NCI-H2227 (cell line): ENCODE data around the gene TBC1D22A.

Experiments
- DNase-seq: peaks from one replicate; lab custom pipeline; 2025; ENCODE audit not compliant: unreplicated experiment; lab: John Stamatoyannopoulos, UW

The TBC1D22A gene

GRCh38 chr22:46752988-46753310, 9.5 kb upstream of the TBC1D22A start:
- no peak for DNase-seq

DNA sequence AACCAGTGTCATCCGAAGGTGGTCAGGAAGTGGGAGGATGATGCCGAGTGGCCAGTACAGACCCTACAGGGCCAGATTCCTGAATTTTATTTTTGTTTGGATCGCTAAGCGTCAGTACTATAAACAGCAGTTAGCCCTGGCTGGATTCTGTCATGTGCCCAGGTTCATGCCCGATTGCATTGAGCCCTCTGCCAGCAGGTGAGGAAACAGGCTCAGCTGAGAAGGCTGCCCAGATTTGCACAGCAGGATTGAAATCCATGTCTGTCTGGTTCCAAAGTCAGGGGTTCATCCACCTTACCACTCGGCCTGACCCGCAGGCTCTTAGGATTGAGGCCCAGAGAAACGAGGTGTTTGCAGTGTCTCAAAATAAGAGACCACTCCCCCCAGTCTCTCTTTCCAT, 9.1 kb upstream of the TBC1D22A start:
- DNase-seq, result no peak

DNA sequence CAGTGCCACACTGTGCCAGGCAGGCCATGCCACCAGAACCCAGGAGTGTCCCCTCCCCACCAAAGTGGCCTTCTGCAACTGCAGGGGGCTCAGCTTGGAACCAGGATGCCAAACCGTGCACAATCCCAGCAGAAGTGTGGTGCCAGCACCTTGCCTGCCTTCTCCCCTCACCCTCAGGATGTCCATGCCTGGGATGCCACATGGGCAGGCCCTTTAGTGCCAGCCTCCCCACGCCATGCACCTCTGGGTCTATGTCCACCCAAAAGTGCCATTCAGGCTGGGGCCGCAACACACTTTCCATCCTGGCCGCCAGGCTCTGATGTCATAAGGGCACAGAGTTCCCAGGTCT, 8.7 kb upstream of the TBC1D22A start:
- DNase-seq, result no peak

DNA sequence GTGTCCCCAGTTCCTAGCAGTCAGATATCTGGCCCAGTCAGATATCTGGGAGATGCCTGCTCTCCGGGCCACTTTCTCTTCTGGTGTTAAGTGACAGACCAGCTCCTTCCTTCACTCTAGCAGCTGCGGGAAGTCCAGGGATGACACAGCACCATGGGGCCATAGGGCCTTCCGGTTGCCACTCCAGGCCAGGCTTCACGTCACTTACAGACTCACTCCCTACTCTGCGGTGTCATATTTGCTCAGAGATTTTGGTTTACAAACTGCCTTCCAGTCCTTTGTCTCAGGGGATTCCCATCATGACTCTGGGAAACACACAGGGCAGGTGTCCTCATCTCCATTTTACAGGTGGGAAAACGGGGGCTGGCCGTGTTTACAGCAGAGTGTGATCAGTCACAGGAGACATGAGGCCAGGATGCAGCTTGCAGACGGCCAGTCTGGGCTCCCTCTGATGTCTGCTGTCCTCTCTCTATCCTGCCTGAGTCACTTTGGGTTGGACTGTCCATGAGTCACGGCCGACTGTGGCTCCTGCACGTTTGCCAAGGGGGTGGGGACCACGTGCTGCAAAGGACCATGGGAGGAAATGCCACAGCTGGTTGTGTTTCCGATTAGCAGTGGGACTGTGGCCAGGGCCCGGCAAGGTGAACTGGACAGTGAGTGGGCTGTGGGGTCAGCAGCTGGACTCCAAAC, 8.2 kb upstream of the TBC1D22A start:
- DNase-seq, result no peak

DNA sequence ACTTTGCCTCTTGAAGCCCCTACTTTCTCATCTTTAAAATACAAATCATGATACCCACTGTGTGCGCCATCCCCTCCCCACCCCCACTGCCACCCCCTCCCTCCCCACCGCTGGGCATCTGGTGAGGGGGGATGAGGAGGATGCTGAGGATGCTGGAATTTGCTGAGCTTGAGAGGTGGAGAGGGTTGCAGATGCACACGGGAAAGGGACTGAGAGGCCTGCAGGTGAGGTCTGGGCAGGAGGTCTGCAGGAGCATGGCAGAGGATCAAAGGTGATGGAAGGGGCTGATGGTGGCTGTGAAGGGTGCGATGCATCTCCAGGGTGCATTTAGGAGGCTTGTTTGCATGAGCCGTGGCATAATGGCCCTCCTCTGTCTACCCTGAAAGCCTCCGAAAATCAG, 7.6 kb upstream of the TBC1D22A start:
- no peak for DNase-seq

DNA sequence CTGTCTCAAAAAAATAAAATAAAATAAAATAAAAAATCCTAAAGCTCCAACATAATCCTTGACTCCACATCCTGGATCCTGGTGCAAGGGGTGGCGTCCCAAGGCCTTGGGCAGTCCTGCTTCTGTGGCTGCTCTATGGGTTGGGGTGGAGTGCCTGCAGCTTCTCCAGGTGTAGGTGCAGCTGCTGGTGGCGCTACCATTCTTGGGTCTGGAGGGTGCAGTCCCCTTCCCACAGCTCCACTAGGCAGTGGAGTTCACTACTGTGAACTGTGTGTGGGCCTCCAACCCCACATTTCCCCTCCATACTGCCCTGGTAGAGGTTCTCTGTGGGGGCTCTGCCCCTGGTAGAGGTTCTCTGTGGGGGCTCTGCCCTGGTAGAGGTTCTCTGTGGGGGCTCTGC, 6.9 kb upstream of the TBC1D22A start:
- DNase-seq, result no peak

DNA sequence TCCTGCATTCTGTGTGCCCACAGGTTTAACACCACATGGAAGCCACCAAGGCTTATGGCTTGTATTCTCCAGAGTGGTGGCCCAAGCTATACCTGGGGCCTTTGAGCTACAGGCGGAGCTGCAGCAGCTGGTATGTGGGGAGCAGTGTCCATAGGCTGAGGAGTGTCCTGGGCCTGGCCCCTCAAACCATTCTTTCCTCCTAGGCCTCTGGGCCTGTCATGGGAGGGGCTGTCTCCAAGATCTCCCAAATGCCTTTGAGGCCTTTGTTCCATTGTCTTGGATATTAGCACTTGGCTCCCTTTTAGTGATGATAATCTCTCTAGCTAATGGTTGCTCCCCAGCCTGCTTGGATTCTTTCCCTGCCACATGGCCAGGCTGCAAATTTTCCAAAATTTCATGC, 6.4 kb upstream of the TBC1D22A start:
- no peak for DNase-seq

DNA sequence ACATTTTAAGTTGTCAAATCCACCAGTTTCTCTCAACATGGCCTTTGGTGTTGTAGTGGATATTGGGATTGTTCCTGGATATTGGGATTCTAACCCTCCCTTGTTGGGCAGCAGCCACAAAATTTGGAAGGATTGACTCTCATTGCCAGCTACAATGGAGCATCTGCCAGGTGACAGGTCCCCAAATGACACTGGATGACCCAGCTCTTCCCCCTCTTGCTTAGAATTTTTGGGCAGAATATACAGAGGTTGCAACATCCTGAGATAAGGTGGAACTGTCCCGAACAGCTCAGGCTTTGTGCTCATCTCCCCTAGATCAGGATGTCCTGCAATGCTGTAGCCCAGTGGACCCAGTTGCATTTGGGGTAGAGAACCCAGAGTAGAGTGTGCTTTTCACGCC, 5.3 kb upstream of the TBC1D22A start:
- no peak for DNase-seq

DNA sequence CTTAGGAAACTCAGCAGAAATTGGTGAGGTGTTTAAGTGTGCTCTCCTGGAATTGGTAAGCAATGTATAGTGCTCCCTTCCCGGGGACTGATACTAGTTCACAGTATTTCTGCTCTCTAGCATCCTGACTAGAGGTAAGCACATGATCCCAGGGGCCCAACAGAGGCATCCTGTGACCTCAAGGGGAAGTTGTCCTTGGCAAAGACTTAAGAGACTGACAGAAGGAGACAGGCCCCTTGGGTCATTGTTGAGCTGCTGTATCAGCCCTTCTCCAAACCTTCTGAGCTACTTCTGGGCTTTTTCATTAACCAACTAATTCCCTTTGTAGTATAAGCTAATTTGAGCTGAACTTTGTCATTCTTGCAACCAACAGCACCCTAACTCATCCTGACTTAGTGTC, 4.3 kb upstream of the TBC1D22A start:
- no peak for DNase-seq

DNA sequence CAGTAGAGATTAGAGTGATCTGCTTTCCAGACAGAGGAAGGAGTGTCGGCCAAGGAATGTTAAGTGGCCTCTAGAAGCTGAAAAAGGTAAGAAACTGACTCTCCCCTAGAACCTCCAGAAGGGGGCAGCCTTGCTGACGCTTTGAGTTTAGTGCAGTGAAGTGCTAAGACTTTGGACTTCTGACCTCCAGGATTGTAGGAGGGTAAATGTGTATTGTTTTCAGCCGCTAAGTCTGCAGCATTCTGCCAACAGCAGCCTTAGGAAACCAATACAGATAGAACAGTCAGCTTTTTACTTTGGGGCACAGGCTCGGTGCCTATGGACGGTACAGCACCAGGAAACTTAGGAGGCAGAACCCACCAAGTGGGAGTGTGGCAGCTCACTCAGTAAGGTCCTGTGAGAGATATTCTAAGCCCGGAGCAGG, 3.6 kb upstream of the TBC1D22A start:
- DNase-seq, result peak; percentile 35

GRCh38 chr22:46761017-46761416, 1.4 kb upstream of the TBC1D22A start:
- DNase-seq, result no peak

- peak; percentile 43 for DNase-seq
Observed at GRCh38 chr22:46761539-46762237, 762 bp upstream of the TBC1D22A start.

DNA sequence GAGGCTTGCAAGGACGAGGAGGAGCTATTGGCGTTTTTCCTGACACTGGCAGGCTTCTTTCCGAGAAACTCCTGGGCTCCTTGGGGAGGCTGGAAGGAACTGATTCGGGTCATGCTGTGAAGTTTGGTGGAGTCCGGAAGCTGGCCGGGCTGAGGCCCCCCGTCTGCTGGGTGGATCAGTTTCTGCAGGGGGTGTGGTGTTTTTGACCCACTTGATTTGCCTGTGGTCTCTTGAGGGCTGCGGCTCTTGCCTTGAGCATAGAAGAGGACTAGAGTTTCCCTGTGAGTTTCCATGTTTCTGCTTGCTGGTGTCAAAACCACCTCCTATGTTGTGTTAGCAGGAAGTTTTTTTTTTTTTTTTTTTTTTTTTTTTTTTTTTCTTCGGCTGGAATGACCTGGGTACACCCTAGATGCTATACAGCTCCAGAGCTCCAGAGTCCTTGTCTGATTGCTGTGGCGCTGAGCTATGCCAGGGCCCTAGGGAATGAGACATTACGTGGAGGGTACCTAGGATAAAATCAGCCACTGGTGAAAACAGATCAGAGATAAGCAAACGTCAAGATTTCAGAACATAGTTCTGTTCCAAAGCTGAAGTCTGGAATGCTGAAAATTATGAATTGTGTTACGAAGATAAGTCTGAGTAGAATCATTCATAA, 728 bp downstream of the TBC1D22A start:
- no peak for DNase-seq

GRCh38 chr22:46764140-46764680, 1.8 kb downstream of the TBC1D22A start:
- DNase-seq, result no peak

DNA sequence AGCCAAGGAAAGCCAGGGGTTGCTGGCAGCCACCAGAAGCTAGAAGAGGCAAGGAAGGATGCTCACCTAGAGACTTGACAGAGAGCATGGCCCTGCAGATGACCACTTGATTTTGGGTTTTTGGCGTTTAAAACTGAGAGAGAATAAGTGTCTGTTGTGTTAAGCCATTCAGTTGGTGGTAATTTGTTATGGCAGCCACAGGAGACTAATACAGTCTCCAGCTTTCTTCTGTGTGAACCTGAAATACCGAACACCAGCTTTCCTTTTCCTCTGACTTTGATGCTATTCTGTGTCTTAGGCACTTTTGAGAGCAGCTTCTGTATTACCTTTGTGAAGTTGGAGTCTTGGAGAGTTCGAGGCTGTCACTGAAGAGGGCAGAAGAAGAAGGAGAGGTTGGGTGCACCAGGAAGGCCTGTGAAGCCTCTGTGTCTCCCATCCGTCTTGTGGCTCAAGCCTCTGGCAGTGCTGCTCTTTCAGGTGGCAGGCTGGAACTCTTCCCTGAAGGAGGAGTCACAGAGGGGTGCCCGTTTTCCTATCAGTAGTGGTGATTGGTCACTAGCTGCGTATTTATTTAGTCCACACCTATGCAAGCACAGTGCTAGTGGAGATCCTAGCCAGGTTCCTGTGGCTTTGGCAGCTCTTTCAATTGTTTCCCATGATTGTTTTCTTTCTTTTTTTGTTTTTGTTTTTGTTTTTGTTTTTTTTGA, 2.5 kb downstream of the TBC1D22A start:
- DNase-seq, result no peak

DNA sequence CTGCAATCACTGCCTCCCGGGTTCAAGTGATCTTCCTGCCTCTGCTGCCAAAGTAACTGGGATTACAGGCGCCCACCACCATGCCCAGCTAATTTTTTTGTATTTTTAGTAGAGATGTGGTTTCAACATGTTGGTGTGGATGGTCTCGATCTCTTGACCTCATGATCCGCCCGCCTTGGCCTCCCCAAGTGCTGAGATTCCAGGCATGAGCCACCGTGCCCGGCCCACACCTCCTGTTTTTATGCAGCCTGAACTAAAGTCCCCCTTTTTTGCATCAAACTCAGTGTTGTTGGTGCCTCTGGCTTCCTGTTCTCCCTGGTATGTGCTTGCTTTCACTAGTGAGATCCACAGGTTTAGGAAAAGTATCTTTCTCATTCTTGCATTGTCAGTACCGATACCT, 4.2 kb downstream of the TBC1D22A start:
- no peak for DNase-seq

DNA sequence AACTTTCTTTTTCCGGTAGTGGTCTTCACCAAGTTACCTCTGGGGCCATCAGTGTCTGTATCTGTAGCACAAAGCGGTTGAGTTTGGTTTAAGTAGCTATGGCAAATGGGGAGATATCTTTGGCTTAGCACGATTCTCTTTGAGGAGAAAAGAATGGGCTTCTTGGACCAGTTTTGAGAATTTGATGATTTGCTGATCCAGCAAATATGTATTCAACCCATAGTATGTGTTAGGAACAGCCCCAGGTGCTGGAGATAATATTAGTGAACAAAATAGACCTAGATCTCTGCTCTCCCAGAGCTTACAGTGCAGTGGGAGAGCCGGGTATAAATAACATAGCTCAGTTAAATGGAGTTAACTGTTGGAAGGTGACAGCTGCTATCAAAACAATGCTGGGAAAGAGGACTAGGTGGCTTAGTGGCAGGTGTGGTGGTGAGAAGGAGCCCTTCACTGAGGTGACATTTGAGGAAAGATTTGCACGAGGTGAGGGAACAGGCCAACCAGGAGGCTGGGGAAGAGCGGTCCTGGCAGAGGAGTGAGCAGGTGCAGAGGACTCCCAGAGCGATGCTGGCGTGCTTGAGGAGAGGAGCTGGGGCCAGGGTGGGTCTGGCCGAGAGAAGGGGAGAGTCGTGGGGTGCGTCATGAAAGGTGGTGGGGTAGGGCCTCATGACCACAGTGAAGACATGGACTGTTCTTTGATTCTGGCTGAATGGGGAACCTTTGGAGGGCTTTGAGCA, 5.0 kb downstream of the TBC1D22A start:
- DNase-seq, result no peak

- DNase-seq, result no peak
Observed at GRCh38 chr22:46769191-46769675, 6.8 kb downstream of the TBC1D22A start.

DNA sequence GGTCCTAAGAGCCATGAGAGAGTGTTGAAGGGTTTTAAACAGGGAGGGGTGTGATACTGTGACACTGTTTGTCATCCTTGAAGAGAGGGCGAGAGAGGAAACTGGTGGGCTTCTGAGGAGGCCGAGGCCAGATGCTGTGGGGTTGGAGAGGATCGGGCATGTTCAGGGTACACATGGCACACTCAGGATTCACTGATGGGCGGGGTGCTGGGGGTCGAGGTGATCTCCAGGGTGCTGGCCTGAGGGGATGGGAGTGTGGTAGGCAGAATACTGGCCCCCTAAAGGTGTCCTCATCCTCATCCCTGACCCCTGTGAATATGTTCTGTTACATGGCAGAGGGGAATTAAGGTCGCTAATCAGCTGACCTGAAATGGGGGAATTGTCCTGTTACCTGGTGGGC, 7.3 kb downstream of the TBC1D22A start:
- no peak for DNase-seq

GRCh38 chr22:46770151-46770641, 7.7 kb downstream of the TBC1D22A start:
- no peak for DNase-seq

- DNase-seq, result no peak
Observed at GRCh38 chr22:46770726-46771125, 8.3 kb downstream of the TBC1D22A start.
